ENCODE measurements around the gene STK35.

The STK35 gene

GRCh38 chr20:2140561-2140960 lies 38.9 kb downstream of the STK35 start:
- WGBS (ENCODE audit: insufficient coverage): 86% methylated on average over 1 of the region's 1 CpG
- POLR2A ChIA-PET: no interaction called here
- Histone ChIP-seq H3K4me3 (ENCODE audit: control insufficient read depth in 1 of 7, extremely low read depth in 1 of 7, insufficient read depth in 4 of 7, low read depth in 2 of 7, low read length in 6 of 7) (no peak overlapping the region), H3K4me1 (ENCODE audit: control extremely low read depth in 1 of 4, control insufficient read depth in 4 of 4, insufficient read depth in 4 of 4, low read length in 3 of 4) (no peaks in the 10 kb centered on the region), H3K27ac (ENCODE audit: insufficient read depth in 1 of 2, low read depth in 1 of 2, low read length in 2 of 2, poor library complexity in 1 of 2, severe bottlenecking in 2 of 2) (no peak overlapping the region), H3K36me3 (ENCODE audit: control insufficient read depth in 4 of 4, insufficient read depth in 4 of 4, low read length in 3 of 4) (peaks cover 3 to 36% (median 22%) of the 10 kb centered on the region in 4 experiments), H3K27me3 (replicated peaks in 2 of 5; ENCODE audit: control insufficient read depth in 4 of 5, insufficient read depth in 5 of 5, low read length in 4 of 5) (no peaks in the 10 kb centered on the region), H3K9me3 (ENCODE audit: control extremely low read depth in 1 of 5, control insufficient read depth in 4 of 5, insufficient read depth in 2 of 5, low read depth in 1 of 5, low read length in 4 of 5) (no peaks in the 10 kb centered on the region)
- DNase-seq: no peak
- CTCF ChIA-PET: no interaction called here

- H3K9me3 ChIP-seq (ENCODE audit: control extremely low read depth in 1 of 5, control insufficient read depth in 4 of 5, insufficient read depth in 2 of 5, low read depth in 1 of 5, low read length in 4 of 5): no peaks in the 10 kb centered on the region
- H3K27me3 ChIP-seq (replicated peaks in 2 of 5; ENCODE audit: control insufficient read depth in 4 of 5, insufficient read depth in 5 of 5, low read length in 4 of 5): no peaks in the 10 kb centered on the region
- POLR2A ChIA-PET: no interaction called here
- DNase-seq: no peak
- CTCF ChIA-PET: interaction anchor here (0.7 kb wide), 1 partner anchor 42 kb away, joined by 3 read pairs; no protein-coding TSS in a partner anchor
- WGBS (ENCODE audit: insufficient coverage): 97% methylated on average over 5 of the region's 10 CpGs
- no peaks in the 10 kb centered on the region for H3K4me1 ChIP-seq (ENCODE audit: control extremely low read depth in 1 of 4, control insufficient read depth in 4 of 4, insufficient read depth in 4 of 4, low read length in 3 of 4)
- peaks cover 3 to 46% (median 30%) of the 10 kb centered on the region in 4 experiments for H3K36me3 ChIP-seq (ENCODE audit: control insufficient read depth in 4 of 4, insufficient read depth in 4 of 4, low read length in 3 of 4)
- H3K4me3 ChIP-seq (ENCODE audit: control insufficient read depth in 1 of 7, extremely low read depth in 1 of 7, insufficient read depth in 4 of 7, low read depth in 2 of 7, low read length in 6 of 7): no peak overlapping the region
- no peak overlapping the region for H3K27ac ChIP-seq (ENCODE audit: insufficient read depth in 1 of 2, low read depth in 1 of 2, low read length in 2 of 2, poor library complexity in 1 of 2, severe bottlenecking in 2 of 2)
Measured at GRCh38 chr20:2141600-2142575, 40.3 kb downstream of the STK35 start.

- Histone ChIP-seq H3K27ac (ENCODE audit: insufficient read depth in 1 of 2, low read depth in 1 of 2, low read length in 2 of 2, poor library complexity in 1 of 2, severe bottlenecking in 2 of 2) (no peak overlapping the region), H3K36me3 (ENCODE audit: control insufficient read depth in 4 of 4, insufficient read depth in 4 of 4, low read length in 3 of 4) (peaks cover 3 to 51% (median 29%) of the 10 kb centered on the region in 4 experiments), H3K9me3 (ENCODE audit: control extremely low read depth in 1 of 5, control insufficient read depth in 4 of 5, insufficient read depth in 2 of 5, low read depth in 1 of 5, low read length in 4 of 5) (no peaks in the 10 kb centered on the region), H3K4me1 (ENCODE audit: control extremely low read depth in 1 of 4, control insufficient read depth in 4 of 4, insufficient read depth in 4 of 4, low read length in 3 of 4) (no peaks in the 10 kb centered on the region), H3K27me3 (replicated peaks in 2 of 5; ENCODE audit: control insufficient read depth in 4 of 5, insufficient read depth in 5 of 5, low read length in 4 of 5) (no peaks in the 10 kb centered on the region), H3K4me3 (ENCODE audit: control insufficient read depth in 1 of 7, extremely low read depth in 1 of 7, insufficient read depth in 4 of 7, low read depth in 2 of 7, low read length in 6 of 7) (no peak overlapping the region)
- CTCF ChIA-PET: interaction anchor here (0.7 kb wide), 1 partner anchor 42 kb away, joined by 3 read pairs; no protein-coding TSS in a partner anchor
- POLR2A ChIA-PET: no interaction called here
- DNase-seq: no peak
- 100% methylated on average over 6 of the region's 6 CpGs for WGBS (ENCODE audit: insufficient coverage)
Measured at GRCh38 chr20:2142649-2143048, 41.0 kb downstream of the STK35 start.

GRCh38 chr20:2143594-2143993 lies 42.0 kb downstream of the STK35 start:
- ChIA-PET POLR2A (no interaction called here), CTCF (interaction anchor here (1.2 kb wide), 1 partner anchor 342 kb away, joined by 3 read pairs; no protein-coding TSS in a partner anchor)
- H3K4me3 ChIP-seq (ENCODE audit: control insufficient read depth in 1 of 7, extremely low read depth in 1 of 7, insufficient read depth in 4 of 7, low read depth in 2 of 7, low read length in 6 of 7): no peak overlapping the region
- H3K27ac ChIP-seq (ENCODE audit: insufficient read depth in 1 of 2, low read depth in 1 of 2, low read length in 2 of 2, poor library complexity in 1 of 2, severe bottlenecking in 2 of 2): no peak overlapping the region
- H3K4me1 ChIP-seq (ENCODE audit: control extremely low read depth in 1 of 4, control insufficient read depth in 4 of 4, insufficient read depth in 4 of 4, low read length in 3 of 4): no peaks in the 10 kb centered on the region
- no peak for DNase-seq
- H3K27me3 ChIP-seq (replicated peaks in 2 of 5; ENCODE audit: control insufficient read depth in 4 of 5, insufficient read depth in 5 of 5, low read length in 4 of 5): no peaks in the 10 kb centered on the region
- 98% methylated on average over 7 of the region's 10 CpGs for WGBS (ENCODE audit: insufficient coverage)
- H3K36me3 ChIP-seq (ENCODE audit: control insufficient read depth in 4 of 4, insufficient read depth in 4 of 4, low read length in 3 of 4): peaks cover 3 to 53% (median 31%) of the 10 kb centered on the region in 4 experiments
- no peaks in the 10 kb centered on the region for H3K9me3 ChIP-seq (ENCODE audit: control extremely low read depth in 1 of 5, control insufficient read depth in 4 of 5, insufficient read depth in 2 of 5, low read depth in 1 of 5, low read length in 4 of 5)

- DNase-seq: no peak
- CTCF ChIA-PET: no interaction called here
- H3K9me3 ChIP-seq (ENCODE audit: control extremely low read depth in 1 of 5, control insufficient read depth in 4 of 5, insufficient read depth in 2 of 5, low read depth in 1 of 5, low read length in 4 of 5): no peaks in the 10 kb centered on the region
- WGBS (ENCODE audit: insufficient coverage): over 99% methylated on average over 11 of the region's 11 CpGs
- H3K4me3 ChIP-seq (ENCODE audit: control insufficient read depth in 1 of 7, extremely low read depth in 1 of 7, insufficient read depth in 4 of 7, low read depth in 2 of 7, low read length in 6 of 7): no peak overlapping the region
- peaks cover 3 to 55% (median 30%) of the 10 kb centered on the region in 4 experiments for H3K36me3 ChIP-seq (ENCODE audit: control insufficient read depth in 4 of 4, insufficient read depth in 4 of 4, low read length in 3 of 4)
- H3K27ac ChIP-seq (ENCODE audit: insufficient read depth in 1 of 2, low read depth in 1 of 2, low read length in 2 of 2, poor library complexity in 1 of 2, severe bottlenecking in 2 of 2): no peak overlapping the region
- no peaks in the 10 kb centered on the region for H3K4me1 ChIP-seq (ENCODE audit: control extremely low read depth in 1 of 4, control insufficient read depth in 4 of 4, insufficient read depth in 4 of 4, low read length in 3 of 4)
- POLR2A ChIA-PET: no interaction called here
- no peaks in the 10 kb centered on the region for H3K27me3 ChIP-seq (replicated peaks in 2 of 5; ENCODE audit: control insufficient read depth in 4 of 5, insufficient read depth in 5 of 5, low read length in 4 of 5)
Measured at GRCh38 chr20:2144850-2145249, 43.2 kb downstream of the STK35 start.

- Histone ChIP-seq H3K4me3 (ENCODE audit: control insufficient read depth in 1 of 7, extremely low read depth in 1 of 7, insufficient read depth in 4 of 7, low read depth in 2 of 7, low read length in 6 of 7) (no peak overlapping the region), H3K4me1 (ENCODE audit: control extremely low read depth in 1 of 4, control insufficient read depth in 4 of 4, insufficient read depth in 4 of 4, low read length in 3 of 4) (no peaks in the 10 kb centered on the region), H3K27me3 (replicated peaks in 2 of 5; ENCODE audit: control insufficient read depth in 4 of 5, insufficient read depth in 5 of 5, low read length in 4 of 5) (no peaks in the 10 kb centered on the region), H3K27ac (ENCODE audit: insufficient read depth in 1 of 2, low read depth in 1 of 2, low read length in 2 of 2, poor library complexity in 1 of 2, severe bottlenecking in 2 of 2) (no peak overlapping the region), H3K36me3 (ENCODE audit: control insufficient read depth in 4 of 4, insufficient read depth in 4 of 4, low read length in 3 of 4) (peaks cover 3 to 55% (median 27%) of the 10 kb centered on the region in 4 experiments), H3K9me3 (ENCODE audit: control extremely low read depth in 1 of 5, control insufficient read depth in 4 of 5, insufficient read depth in 2 of 5, low read depth in 1 of 5, low read length in 4 of 5) (no peaks in the 10 kb centered on the region)
- no peak for DNase-seq
- ChIA-PET CTCF (no interaction called here), POLR2A (no interaction called here)
- WGBS (ENCODE audit: insufficient coverage): 100% methylated on average over 4 of the region's 8 CpGs
Measured at GRCh38 chr20:2145376-2145775, 43.7 kb downstream of the STK35 start.
